GM11168 (cell line): Measurements from ENCODE around the gene ARIH2.

Experiments
- in situ Hi-C: fragments of 300-500 bp; cut with MboI; formaldehyde crosslinking; loops from one replicate; pipeline ENCODE4 v1.12.0; 2022; ENCODE audit warnings: low sequenced_read_pairs; ENCODE audit not compliant: unreplicated experiment

ARIH2 gene

GRCh38 chr3:49016414-49017228, 98.0 kb downstream of the ARIH2 start:
- in situ Hi-C loops = no loop called here

GRCh38 chr3:49017229-49017970, 98.8 kb downstream of the ARIH2 start:
- in situ Hi-C loops = no loop called here

GRCh38 chr3:49017971-49018706, 99.5 kb downstream of the ARIH2 start, which contains the start of gene DALRD3:
Gene DALRD3, minus strand, starts transcription at chr3:49018580. Its CDS starts 16 bp downstream, at chr3:49018564.
- in situ Hi-C loops = no loop called here

- in situ Hi-C loops = no loop called here
Measured at GRCh38 chr3:49018707-49019006, 100.0 kb downstream of the ARIH2 start.

GRCh38 chr3:49019941-49020329, 101.3 kb downstream of the ARIH2 start:
- in situ Hi-C loops = no loop called here

GRCh38 chr3:49020330-49021212, 101.9 kb downstream of the ARIH2 start:
- in situ Hi-C loops = no loop called here

GRCh38 chr3:49021213-49021812, 102.7 kb downstream of the ARIH2 start:
- in situ Hi-C loops = no loop called here

GRCh38 chr3:49021813-49022687, 103.4 kb downstream of the ARIH2 start, which contains the start of gene NDUFAF3:
Gene NDUFAF3, plus strand, starts transcription at chr3:49022121. Its CDS starts 24 bp downstream, at chr3:49022145.
- in situ Hi-C loops = no loop called here

GRCh38 chr3:49022688-49023171, 104.1 kb downstream of the ARIH2 start:
- in situ Hi-C loops = no loop called here

GRCh38 chr3:49023775-49024174, 105.1 kb downstream of the ARIH2 start:
- in situ Hi-C loops = no loop called here

- in situ Hi-C loops = no loop called here
Measured at GRCh38 chr3:49024449-49024848, 105.8 kb downstream of the ARIH2 start.

GRCh38 chr3:49025005-49025792, 106.6 kb downstream of the ARIH2 start:
- in situ Hi-C loops = no loop called here

- in situ Hi-C loops = no loop called here
Measured at GRCh38 chr3:49025793-49026520, 107.3 kb downstream of the ARIH2 start.

GRCh38 chr3:49026536-49026935, 107.9 kb downstream of the ARIH2 start:
- in situ Hi-C loops = no loop called here

- in situ Hi-C loops = no loop called here
Measured at GRCh38 chr3:49027634-49028033, 109.0 kb downstream of the ARIH2 start.

GRCh38 chr3:49028298-49028672, 109.6 kb downstream of the ARIH2 start:
- in situ Hi-C loops = no loop called here
